Activated CD8-positive, alpha-beta memory T cell treated with anti-CD3 and anti-CD28 coated beads, Interleukin-2, amount 50 U/mL, for 4 hours (primary cell): Measurements from ENCODE around the gene NDUFB2.
A peak's percentile ranks its signal among the peaks of the same experiment; 100 is the strongest.
"Not testable (repeated sequence)": the region's sequence is repeated elsewhere in the genome, so short reads cannot be mapped to it uniquely, and the experiment has no call there.

Experiments used
- DNase-seq: peaks from one replicate; pipeline ENCODE4 v3.0.0-alpha.2; 2020

Gene NDUFB2

GRCh38 chr7:140696680-140697446, at the start of gene NDUFB2:
TSS of gene NDUFB2 (plus strand) at chr7:140696708. CDS start at chr7:140696745, 37 bp downstream.
- peak; percentile 74 for DNase-seq

- DNase-seq = peak; percentile 32
These were observed 49.4 kb upstream of the NDUFB2 start for GRCh38 chr7:140646931-140647647.

GRCh38 chr7:140649556-140650205, 46.8 kb upstream of the NDUFB2 start:
- no peak for DNase-seq

DNA sequence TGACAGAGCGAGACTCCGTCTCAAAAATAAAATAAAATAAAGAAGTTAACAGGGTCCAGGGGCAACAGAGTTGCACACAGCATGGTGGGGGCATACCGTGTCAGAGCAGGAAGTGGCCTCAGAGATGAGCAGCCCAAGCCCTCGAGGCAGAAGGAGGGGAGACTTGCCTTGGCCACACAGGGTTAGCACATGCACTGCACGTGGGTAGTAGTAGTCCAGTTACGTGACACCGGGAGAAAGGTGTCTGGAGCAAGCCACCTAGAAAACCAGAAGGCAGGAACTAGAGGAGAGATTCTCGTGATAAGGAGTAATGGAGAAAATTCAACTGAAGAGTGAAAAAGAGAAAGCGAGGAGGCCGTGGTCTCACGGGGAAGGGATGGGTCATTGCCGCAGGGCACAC, 46.1 kb upstream of the NDUFB2 start:
- DNase-seq = no peak

- DNase-seq = no peak
These were observed 43.0 kb upstream of the NDUFB2 start for GRCh38 chr7:140653319-140654108.

DNA sequence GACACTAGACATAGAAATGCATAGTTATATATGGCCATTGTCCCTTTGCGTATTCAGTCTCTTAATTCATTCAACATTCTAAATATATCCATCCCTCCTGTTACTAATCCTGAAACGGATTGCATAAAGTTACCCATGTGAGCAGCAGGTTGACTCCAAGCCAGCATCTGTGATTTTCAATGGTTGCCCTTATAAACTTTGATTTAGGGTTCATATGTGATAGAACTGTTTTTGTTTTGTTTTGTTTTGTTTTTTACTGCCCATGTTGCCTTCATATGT, 42.5 kb upstream of the NDUFB2 start:
- no peak for DNase-seq

DNA sequence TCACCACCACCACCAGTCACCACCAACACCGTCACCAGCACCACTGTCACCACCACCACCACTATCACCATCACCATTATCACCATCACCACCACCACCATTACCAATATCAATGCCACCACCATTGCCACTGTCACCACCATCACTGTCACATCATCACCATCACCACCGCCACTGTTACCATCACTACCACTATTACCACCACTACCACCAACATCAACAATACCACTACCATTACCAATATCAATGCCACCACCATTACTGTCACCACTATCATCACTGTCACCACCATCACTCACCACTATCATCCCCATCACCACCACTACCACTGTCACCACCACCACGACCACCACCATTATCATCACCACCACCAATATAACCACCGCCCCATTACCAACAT, 41.8 kb upstream of the NDUFB2 start:
- DNase-seq = no peak

- no peak for DNase-seq
These were observed 40.7 kb upstream of the NDUFB2 start for GRCh38 chr7:140655511-140656408.

DNA sequence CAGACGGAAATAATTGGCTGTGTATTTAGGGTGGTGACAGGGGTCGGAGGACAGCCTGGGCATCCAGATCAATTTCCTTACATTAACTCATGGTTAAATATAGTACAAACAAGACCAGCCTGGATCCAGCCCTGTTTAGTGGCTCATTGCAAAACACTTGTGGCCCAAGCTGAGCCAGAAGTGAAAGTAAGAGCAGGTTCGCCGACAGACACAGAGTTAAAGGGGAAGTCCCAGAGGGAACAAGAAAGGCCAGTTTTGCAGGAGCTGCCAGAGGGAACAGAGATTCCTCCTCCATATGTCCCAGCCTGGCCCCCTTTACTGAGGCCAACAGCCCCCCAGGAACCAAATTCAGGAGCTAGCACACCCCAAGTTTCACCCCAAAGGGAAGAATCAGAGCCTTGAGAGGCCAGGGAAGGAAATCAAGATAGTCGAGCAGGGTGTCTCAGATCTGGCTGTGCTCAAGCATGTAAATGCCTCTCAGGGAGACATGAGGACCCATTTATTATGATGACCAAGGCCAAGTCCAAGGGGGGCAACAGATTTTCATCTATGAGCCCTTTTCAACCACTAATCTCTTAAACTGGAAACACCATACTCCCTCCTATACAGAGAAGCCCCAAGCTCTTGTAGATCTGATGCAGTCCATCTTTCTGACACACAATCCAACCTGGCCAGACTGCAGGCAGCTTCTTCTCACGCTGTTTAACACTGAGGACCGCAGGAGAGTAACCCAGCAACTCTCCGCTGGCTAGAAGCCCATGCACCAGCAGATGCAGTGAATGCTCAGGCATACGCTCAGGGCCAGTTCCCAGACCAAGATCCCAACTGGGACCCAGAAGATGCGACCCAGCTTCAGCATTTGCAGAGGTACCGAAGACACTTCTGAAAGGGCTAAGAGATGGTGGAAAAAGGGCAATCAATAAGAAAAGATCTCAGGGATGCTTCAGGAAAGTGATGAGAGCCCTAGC, 39.7 kb upstream of the NDUFB2 start:
- DNase-seq = no peak

GRCh38 chr7:140657891-140658290, 38.6 kb upstream of the NDUFB2 start:
- no peak for DNase-seq

DNA sequence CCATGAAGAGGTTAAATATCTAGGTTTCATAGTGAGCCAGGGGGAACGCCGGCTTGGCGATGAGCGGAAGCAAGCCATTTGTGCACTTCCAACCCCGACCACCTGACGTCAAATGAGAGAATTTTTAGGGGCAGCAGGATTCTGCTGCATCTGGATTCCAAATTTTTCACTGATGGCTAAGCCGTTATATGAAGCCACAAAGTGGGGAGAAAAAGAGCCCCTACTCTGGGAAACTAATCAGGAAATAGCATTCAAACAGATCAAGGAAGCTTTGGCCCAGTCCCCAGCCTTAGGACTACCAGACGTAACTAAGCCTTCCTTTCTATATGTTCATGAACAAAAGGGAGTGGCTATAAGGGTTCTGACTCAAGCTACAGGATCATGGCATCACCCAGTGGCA, 36.7 kb upstream of the NDUFB2 start:
- DNase-seq = no peak

DNA sequence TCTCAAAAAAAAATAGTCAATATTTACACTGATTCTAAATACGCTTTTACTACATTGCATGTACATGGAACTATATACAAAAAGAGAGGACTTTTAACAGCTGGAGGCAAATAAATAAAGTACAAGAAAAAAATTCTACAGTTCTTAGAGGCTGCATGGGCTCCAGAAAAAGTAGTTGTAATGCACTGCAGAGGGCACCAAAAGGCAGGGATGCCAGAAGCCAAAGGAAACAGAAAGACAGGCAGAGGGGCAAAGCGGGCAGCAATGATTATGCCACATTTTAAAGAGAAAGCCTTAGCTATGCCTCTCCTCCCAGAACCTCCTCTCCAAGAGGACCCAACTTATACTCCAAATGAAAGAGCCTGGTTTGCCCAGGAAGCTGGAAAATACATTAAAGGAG, 35.4 kb upstream of the NDUFB2 start:
- DNase-seq = no peak

DNA sequence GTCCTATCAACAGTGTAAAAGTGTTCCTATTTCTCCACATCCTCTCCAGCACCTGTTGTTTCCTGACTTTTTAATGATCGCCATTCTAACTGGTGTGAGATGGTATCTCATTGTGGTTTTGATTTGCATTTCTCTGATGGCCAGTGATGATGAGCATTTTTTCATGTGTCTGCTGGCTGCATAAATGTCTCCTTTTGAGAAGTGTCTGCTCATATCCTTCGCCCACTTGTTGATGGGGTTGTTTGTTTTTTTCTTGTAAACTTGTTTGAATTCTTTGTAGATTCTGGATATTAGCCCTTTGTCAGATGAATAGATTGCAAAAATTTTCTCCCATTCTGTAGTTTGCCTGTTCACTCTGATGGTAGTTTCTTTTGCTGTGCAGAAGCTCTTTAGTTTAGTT, 33.6 kb upstream of the NDUFB2 start:
- not testable (repeated sequence) for DNase-seq

GRCh38 chr7:140667476-140667875, 29.0 kb upstream of the NDUFB2 start:
- no peak for DNase-seq

DNA sequence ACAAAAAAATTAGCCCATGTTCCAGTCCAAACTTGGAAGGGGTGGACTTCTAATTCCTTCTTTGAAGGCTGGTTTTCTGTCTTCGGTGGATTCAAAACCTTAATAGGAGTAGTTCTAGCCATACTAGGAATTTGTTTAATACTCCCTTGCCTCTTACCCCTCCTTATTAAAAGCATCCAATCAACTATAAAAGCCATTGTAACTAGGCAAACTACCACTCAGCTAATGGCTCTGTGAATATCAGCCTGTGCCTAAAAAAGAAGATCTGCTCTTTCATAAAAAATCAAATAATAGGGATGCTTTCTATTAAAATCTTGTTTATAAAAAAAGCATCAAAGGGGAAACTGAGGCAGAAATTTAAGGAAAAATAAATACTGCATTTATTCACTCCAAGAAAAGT, 27.9 kb upstream of the NDUFB2 start:
- DNase-seq = no peak

GRCh38 chr7:140669352-140669751, 27.2 kb upstream of the NDUFB2 start:
- DNase-seq = no peak

GRCh38 chr7:140669862-140670261, 26.6 kb upstream of the NDUFB2 start:
- not testable (repeated sequence) for DNase-seq

DNA sequence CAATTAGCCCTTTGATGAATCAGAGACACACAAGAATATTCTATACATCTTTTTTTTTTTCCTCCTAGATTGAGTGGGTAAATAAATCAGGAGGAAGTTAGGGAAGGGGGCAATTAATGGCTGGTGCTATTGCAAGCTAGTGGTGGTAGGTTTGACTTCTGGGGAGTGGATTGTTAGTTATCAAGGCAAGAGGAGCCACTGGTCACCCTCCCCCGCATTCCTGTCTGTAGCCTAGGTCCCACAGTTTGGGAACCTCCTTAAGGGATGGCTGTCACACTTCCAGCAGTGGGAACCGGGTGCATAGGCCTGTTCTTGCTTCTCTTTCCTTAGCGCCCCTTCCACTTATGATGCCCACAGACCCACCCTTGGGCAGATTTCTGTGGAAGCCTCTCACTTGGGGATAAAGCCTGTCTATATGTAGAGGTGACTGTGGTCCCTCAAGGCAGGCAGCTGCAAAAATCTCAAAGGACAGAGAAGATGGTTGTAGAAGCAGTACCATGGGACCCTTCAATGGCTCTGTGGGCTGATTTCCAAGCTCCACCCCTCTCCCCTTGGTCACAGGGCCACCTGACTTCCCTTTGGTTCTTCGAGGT, 26.1 kb upstream of the NDUFB2 start:
- DNase-seq = no peak

DNA sequence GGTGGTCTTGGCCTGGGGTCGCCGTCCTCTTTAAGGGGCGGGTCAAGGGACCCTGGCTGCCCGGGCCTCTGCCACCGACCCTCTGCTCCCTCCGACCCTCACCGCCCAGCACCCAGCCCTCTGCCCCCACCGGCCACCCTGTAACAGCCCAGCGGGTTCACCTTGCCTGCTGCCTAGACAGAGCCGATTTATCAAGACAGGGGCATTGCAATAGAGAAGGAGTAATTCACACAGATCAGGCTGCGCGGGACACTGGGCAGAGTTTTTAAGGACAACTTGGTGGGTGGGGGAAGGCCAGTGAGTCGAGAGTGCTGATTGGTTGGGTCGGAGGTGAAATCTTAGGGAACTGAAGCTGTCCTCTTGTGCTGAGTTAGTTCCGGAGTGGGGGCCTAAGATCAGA, 24.5 kb upstream of the NDUFB2 start:
- no peak for DNase-seq

GRCh38 chr7:140672382-140673062, 24.0 kb upstream of the NDUFB2 start, which contains the start of gene ADCK2:
TSS of gene ADCK2 (plus strand) at chr7:140672945. CDS start at chr7:140673331, 386 bp downstream.
- DNase-seq = peak; percentile 60
